Measurements from ENCODE around the gene C1orf87.
A peak's percentile ranks its signal among the peaks of the same experiment; 100 is the strongest.
"Not testable (repeated sequence)": the region's sequence is repeated elsewhere in the genome, so short reads cannot be mapped to it uniquely, and the experiment has no call there.

C1orf87 gene

DNA sequence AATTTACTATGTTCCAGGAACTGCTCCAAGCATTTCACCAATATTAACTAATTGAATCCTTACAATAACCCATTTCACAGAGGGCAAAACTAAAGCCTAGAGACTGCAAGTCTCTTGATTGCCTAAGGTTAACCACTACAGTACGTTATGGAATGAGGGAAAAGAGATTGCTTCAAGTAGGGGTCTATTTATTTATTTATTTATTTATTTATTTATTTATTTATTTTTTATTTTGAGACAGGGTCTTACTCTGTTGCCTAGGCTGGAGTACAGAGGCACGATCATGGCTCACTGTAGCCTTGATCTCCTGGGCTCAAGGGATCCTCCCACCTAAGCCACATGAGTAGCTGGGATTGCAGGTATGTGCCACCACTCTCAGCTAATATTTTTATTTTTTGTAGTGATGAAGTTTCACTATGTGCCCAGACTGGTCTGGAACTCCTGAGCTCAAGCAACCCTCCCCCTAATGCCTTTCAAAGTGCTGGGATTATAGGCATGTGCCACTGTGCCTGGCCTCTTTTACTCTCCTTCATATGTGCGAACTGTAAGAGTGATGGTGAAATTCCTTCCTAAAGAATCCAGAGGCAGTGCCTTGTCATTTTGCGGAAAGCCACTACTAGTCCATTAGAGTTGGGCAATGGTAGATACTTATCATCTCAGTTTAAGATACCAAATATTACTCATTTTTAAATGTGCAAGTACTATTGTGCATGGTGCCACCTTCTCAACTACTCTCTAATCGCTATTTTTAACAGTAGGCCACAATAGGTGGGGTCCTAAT is 81.3 kb downstream of the C1orf87 start:
- FAIRE-seq = no peak

DNA sequence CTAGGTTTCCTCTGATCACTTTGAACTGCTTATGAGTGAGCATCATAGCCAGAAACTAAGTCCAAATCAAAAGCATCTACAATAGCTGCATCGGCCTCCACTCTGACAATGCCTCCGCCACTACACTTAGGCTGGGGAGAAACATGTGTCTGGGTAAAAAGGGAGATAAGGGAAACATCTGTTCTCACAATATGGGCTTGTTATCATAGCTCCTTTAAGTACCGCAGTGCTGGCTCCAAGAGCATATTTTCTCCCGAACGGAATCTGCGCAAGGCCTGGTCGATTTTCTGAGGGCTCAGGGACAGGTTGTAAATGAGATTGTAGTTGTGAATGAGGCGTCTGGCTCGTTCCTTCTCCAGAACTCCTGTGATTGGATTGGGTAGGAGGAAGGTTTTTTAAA is 83.1 kb downstream of the C1orf87 start:
- no peak for FAIRE-seq

DNA sequence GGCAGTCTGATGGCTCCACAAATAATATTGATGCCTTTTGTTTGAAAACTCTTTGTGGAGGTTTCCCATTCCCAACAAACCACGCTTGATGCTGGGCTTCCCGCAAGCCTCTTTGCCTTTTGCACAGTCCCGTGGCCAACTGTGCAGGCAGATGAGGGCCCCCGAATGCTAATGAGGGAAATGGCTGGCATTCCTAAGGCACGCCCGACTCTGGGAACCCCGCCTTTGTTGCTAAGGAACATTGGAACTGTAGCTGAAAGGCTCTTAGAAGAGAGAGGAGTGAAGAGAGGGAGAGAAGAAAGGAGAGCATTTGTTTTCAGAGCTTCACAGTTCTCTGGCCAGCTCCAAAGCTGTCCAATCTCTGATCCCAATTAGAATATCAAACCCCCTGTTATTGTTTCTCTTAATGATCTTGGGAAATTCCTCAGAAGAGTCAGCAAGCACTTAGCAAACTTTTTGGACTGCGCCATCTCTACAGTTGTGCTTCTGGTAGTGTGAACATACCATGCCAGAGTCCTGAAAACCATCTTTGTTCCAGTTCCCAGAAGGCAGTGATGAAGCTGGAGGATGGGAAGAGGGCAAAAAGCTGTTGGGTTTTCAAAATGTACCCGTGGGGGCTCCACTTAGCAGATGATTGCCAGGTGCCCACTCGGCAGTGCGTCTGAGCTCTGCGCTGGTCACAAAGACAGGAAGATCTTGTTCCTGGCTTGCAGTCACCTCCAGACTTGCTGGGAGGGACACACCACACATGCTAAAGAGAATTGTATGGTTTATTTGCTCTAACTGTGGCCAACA is 86.9 kb downstream of the C1orf87 start:
- no peak for FAIRE-seq

GRCh38 chr1:59985911-59986515 is 87.6 kb downstream of the C1orf87 start:
- no peak for FAIRE-seq

DNA sequence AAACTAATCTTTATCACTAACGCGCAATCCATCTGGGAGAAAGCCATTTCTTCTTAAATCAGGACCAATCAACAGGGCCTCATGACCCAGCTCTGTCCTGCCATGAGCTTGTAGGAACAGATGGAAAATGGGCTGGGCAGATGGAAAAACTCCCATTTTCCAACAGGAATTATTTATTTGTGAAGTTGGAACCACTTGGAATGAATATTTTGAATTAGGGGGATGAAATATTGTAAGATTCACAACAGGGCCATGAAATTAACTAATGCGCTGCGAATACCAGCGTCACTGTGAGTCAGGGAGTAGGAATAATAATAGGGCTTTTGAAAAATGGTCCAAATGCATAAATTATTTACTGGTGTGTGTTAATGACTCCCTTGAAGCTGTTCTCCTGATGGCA is 93.9 kb downstream of the C1orf87 start:
- FAIRE-seq = no peak

GRCh38 chr1:59978511-59978910 is 95.1 kb downstream of the C1orf87 start:
- FAIRE-seq = no peak

- FAIRE-seq = no peak
Observed at GRCh38 chr1:59978026-59978425, 95.5 kb downstream of the C1orf87 start.

DNA sequence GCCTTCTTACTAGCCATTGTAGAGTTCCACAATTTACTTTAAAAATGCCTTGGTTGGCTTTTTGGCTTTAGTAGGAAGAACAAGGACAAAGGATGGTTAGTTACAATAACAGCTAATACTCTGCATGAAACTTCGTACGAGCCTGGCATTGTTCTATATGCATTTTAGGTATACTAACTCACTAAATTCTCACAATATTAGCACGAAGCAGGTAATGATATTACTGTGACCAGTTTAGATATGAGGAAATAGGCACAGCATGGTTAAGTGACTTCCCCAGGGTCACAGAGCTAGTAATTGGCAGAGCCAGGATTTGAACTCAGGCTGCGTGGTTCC is 96.5 kb downstream of the C1orf87 start:
- no peak for FAIRE-seq

DNA sequence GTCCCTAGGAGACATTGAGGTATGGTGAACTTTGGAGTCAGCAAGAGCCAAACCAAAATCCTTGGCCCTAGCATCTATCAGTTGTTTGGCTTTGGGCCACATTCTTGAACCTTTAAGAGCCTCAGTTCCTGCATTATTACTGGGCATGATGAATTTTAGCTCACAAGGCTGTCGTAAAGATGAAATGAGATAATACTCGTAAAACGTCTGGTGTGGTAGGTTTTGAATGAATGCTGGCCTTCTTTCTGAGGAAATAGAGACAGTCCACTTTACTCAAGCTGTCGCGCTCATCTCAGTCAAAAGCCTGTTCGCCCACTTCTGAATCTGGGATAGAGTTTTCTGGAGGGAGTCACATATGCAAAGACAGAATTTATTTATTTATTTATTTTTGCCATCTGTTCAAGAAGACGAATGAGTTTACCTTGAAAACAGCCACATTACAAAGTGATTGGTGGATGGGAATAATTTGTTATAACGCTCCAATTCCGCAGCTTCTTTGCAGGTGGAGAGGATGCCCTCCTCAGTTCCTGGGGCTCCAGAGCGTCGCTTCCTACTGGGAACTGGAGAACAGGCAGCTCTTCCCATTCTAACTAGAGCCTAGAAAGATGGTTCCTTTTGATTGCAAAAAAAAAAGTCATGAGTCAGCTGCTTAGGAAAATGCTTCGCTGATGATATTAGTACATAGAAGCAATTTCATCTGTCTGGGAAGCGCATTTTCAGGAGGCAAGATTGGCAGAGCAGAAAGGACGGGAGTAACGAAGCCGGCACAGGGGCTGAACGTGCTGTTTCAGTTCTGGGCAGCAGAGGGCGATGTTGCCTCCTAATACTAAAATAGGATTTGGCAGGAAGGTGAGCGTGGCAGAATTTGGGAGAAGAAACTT is 97.1 kb downstream of the C1orf87 start:
- peak; percentile 91 for FAIRE-seq

DNA sequence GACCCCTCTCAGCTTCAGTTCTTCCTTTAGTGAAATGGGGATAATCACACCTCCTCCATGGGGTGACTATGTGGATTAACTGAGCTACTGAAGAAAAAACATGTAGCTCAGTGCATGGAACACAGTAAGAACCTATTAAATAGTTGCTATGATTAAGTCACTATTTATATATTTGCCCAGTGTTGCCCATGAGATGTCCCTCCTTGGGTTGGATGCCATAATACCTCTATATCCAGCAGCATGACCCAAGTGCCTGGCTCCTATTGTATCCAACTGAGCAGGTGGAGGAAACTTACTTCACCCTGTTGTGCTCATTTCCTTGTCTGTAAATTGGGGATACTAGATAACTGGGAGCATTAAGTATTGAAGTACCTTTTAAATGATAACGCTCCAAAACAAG is 99.9 kb downstream of the C1orf87 start:
- no peak for FAIRE-seq

DNA sequence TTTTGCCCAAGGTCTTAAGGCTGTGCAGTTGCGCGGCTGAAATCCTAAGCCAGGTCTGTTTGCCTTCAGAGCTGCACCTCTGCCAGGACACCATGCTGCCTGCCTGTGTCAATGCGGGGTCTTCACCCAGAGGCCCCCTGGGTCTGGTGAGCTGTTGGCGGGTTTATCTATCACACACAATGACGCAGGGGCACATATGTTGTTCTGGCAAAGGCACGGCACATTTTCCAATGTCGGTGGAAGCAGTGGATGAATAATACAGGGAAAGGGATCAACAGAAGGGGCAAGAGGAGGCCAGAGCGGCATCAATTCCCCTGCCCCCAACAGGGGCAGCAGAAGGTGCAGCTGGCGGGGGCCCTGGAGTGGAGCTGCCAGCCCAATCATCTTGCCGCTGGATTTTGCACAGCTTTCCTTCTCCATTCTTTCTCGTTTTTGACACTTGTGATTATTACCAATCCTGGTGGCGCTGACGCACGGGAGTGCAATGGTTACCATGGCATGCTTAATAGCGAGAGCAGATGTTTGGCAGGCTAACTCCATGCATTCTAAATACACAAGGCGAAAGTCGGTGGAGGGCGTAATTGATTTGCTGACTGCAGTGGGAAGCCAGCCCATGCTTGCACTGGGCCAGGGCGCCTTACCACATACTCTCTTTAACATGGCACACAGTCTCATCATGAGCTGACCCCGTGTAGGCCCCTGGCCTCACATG is 101.2 kb downstream of the C1orf87 start:
- peak; percentile 55 for FAIRE-seq

- FAIRE-seq = no peak
Observed at GRCh38 chr1:59971464-59971911, 102.1 kb downstream of the C1orf87 start.

DNA sequence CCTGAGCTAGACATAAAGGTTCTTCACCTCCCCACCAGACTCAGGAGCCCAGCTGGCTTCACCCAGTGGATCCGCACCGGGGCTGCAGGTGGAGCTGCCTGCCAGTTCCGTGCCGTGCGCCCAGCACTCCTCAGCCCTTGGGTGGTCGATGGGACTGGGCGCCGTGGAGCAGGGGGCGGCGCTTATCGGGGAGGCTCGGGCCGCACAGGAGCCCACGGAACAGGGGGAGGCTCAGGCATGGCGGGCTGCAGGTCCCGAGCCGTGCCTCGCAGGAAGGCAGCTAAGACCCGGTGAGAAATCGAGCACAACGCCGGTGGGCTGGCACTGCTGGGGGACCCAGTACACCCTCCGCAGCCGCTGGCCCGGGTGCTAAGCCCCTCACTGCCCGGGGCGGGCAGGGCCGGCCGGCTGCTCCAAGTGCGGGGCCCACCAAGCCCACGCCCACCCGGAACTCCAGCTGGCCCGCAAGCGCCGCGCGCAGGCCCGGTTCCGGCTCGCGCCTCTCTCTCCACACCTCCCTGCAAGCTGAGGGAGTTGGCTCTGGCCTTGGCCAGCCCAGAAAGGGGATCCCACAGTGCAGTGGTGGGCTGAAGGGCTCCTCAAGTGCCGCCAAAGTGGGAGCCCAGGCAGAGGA is 103.9 kb downstream of the C1orf87 start:
- FAIRE-seq = not testable (repeated sequence)

GRCh38 chr1:59968746-59969145 is 104.8 kb downstream of the C1orf87 start:
- FAIRE-seq = not testable (repeated sequence)

DNA sequence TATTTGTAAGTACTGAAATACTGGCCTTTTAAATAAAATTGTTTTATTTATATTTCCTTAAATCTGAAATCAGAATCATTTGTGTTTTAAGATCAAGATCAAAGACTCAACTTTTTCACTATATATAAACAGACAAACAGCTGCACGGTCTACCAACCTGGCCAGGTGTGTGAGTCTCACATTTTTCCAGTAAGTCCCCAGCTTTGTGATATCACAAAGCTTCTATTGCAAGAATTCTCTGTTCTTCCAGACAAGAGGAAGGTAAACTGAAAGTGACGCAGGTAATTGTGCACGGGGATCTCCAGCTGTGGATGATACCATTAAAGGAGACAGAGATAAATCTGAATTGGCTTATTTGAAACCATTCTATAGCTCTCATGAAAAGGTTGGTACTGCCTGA is 105.8 kb downstream of the C1orf87 start:
- FAIRE-seq = peak; percentile 75

DNA sequence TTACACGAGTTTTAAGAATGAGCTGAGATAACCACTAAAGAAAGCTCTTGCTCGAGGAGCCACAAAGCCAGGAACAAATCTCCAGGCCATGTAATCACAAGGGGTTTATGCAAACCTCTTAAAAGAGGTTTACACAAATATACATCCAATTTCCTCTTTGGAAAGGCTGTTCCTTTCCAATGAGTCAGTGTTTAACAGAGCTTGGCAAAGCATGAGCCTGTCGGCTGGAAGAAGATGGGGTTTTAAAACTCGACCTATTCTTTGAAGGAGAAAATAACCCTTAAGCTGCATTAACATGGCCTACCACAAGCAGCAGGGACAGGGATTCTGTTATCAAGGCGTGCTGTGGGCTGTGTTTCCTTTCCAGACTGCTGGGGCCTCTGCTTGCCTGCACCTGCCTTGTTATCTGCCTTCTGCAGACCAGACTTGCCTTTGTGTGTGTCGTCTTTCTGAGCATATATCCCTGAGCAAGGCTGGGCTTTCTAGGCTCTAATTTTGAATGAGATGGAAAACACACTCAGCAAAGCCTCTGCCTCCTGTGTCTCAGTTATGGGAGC is 106.4 kb downstream of the C1orf87 start:
- peak; percentile 68 for FAIRE-seq

DNA sequence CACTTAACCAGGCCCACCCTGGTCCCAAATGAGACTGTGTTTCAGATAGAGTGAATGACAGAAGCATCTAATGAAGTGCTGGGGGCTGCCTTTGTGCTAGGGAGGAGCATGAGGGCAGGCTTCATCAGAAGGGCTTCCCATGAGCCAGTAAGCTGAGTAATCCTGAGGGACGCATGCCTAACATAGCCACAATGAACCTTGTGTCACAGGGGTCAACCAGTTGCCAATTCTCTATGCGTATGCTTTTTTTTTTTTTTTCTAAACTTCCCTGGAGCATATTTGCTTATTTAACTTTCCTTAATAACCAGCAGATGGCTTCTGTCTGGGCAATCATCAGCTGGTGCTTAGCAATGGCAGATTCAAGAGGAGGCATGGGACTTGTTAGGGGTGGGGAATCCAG is 121.5 kb downstream of the C1orf87 start:
- peak; percentile 24 for FAIRE-seq

- FAIRE-seq = no peak
Observed at GRCh38 chr1:59949648-59950047, 123.9 kb downstream of the C1orf87 start.

GRCh38 chr1:59948990-59949389 is 124.6 kb downstream of the C1orf87 start:
- no peak for FAIRE-seq

- peak; percentile 98 for FAIRE-seq
Observed at GRCh38 chr1:59947047-59947938, 126.3 kb downstream of the C1orf87 start.

Measured in islet of Langerhans (tissue), 1 donor.